ENCODE results near the gene SERP2. TPM values are rescaled to one million over a fixed set of nuclear protein-coding genes. Genes with fewer than 3 reads are reported as not detected.

Gene SERP2
- total and polyA plus RNA-seq, 9 of the 15 experiments (the other 6 are each of a cell fraction or from before 2014, with no cell fraction given) = 0.13 TPM; not detected in 8

DNA sequence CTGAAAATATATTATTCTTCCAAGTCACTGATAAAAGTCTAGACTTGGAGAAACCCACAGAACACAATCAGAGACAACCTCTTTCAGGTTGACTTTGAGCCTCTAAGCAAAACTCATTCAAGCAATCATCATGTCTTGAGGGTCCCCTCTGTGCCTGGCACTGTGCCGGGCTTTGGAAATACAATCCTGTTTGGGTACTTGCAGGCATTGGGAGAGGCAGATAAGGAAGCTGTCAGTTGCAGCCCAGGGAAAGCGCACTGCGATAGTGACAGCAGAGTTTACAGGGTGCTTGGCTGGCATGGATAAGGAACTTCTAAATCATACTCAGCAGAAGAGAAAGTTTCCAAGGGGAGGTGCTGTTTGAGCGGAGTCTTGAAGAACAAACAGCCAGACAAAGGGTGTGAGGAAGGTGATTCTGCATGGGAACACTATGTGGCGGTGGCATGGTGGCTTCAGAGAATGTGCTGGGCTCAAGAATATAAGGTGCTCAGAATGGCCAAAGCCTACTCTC lies 9.1 kb downstream of the SERP2 start (continued):
- TF ChIP-seq, protein P1, sequence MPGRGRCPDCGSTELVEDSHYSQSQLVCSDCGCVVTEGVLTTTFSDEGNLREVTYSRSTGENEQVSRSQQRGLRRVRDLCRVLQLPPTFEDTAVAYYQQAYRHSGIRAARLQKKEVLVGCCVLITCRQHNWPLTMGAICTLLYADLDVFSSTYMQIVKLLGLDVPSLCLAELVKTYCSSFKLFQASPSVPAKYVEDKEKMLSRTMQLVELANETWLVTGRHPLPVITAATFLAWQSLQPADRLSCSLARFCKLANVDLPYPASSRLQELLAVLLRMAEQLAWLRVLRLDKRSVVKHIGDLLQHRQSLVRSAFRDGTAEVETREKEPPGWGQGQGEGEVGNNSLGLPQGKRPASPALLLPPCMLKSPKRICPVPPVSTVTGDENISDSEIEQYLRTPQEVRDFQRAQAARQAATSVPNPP (IDR thresholded peaks at IDR 0.05; ENCODE audit: borderline replicate concordance, insufficient read depth, insufficient read length) = no peak
- TF ChIP-seq CBX2 (IDR thresholded peaks at IDR 0.05; ENCODE audit: insufficient read depth, low read length, poor library complexity, severe bottlenecking) = no peak
- TF ChIP-seq, protein P2, sequence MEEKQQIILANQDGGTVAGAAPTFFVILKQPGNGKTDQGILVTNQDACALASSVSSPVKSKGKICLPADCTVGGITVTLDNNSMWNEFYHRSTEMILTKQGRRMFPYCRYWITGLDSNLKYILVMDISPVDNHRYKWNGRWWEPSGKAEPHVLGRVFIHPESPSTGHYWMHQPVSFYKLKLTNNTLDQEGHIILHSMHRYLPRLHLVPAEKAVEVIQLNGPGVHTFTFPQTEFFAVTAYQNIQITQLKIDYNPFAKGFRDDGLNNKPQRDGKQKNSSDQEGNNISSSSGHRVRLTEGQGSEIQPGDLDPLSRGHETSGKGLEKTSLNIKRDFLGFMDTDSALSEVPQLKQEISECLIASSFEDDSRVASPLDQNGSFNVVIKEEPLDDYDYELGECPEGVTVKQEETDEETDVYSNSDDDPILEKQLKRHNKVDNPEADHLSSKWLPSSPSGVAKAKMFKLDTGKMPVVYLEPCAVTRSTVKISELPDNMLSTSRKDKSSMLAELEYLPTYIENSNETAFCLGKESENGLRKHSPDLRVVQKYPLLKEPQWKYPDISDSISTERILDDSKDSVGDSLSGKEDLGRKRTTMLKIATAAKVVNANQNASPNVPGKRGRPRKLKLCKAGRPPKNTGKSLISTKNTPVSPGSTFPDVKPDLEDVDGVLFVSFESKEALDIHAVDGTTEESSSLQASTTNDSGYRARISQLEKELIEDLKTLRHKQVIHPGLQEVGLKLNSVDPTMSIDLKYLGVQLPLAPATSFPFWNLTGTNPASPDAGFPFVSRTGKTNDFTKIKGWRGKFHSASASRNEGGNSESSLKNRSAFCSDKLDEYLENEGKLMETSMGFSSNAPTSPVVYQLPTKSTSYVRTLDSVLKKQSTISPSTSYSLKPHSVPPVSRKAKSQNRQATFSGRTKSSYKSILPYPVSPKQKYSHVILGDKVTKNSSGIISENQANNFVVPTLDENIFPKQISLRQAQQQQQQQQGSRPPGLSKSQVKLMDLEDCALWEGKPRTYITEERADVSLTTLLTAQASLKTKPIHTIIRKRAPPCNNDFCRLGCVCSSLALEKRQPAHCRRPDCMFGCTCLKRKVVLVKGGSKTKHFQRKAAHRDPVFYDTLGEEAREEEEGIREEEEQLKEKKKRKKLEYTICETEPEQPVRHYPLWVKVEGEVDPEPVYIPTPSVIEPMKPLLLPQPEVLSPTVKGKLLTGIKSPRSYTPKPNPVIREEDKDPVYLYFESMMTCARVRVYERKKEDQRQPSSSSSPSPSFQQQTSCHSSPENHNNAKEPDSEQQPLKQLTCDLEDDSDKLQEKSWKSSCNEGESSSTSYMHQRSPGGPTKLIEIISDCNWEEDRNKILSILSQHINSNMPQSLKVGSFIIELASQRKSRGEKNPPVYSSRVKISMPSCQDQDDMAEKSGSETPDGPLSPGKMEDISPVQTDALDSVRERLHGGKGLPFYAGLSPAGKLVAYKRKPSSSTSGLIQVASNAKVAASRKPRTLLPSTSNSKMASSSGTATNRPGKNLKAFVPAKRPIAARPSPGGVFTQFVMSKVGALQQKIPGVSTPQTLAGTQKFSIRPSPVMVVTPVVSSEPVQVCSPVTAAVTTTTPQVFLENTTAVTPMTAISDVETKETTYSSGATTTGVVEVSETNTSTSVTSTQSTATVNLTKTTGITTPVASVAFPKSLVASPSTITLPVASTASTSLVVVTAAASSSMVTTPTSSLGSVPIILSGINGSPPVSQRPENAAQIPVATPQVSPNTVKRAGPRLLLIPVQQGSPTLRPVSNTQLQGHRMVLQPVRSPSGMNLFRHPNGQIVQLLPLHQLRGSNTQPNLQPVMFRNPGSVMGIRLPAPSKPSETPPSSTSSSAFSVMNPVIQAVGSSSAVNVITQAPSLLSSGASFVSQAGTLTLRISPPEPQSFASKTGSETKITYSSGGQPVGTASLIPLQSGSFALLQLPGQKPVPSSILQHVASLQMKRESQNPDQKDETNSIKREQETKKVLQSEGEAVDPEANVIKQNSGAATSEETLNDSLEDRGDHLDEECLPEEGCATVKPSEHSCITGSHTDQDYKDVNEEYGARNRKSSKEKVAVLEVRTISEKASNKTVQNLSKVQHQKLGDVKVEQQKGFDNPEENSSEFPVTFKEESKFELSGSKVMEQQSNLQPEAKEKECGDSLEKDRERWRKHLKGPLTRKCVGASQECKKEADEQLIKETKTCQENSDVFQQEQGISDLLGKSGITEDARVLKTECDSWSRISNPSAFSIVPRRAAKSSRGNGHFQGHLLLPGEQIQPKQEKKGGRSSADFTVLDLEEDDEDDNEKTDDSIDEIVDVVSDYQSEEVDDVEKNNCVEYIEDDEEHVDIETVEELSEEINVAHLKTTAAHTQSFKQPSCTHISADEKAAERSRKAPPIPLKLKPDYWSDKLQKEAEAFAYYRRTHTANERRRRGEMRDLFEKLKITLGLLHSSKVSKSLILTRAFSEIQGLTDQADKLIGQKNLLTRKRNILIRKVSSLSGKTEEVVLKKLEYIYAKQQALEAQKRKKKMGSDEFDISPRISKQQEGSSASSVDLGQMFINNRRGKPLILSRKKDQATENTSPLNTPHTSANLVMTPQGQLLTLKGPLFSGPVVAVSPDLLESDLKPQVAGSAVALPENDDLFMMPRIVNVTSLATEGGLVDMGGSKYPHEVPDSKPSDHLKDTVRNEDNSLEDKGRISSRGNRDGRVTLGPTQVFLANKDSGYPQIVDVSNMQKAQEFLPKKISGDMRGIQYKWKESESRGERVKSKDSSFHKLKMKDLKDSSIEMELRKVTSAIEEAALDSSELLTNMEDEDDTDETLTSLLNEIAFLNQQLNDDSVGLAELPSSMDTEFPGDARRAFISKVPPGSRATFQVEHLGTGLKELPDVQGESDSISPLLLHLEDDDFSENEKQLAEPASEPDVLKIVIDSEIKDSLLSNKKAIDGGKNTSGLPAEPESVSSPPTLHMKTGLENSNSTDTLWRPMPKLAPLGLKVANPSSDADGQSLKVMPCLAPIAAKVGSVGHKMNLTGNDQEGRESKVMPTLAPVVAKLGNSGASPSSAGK (IDR thresholded peaks at IDR 0.05) = no peak
- no peak for TF ChIP-seq MAZ (CRISPR knock-in tag; conservative IDR thresholded peaks at IDR 0.05 in 1 of 2, IDR thresholded peaks at IDR 0.05 in 1 of 2)
- TF ChIP-seq ZNF586 (CRISPR knock-in tag; conservative IDR thresholded peaks at IDR 0.05) = no peak
- TF ChIP-seq, protein P3, sequence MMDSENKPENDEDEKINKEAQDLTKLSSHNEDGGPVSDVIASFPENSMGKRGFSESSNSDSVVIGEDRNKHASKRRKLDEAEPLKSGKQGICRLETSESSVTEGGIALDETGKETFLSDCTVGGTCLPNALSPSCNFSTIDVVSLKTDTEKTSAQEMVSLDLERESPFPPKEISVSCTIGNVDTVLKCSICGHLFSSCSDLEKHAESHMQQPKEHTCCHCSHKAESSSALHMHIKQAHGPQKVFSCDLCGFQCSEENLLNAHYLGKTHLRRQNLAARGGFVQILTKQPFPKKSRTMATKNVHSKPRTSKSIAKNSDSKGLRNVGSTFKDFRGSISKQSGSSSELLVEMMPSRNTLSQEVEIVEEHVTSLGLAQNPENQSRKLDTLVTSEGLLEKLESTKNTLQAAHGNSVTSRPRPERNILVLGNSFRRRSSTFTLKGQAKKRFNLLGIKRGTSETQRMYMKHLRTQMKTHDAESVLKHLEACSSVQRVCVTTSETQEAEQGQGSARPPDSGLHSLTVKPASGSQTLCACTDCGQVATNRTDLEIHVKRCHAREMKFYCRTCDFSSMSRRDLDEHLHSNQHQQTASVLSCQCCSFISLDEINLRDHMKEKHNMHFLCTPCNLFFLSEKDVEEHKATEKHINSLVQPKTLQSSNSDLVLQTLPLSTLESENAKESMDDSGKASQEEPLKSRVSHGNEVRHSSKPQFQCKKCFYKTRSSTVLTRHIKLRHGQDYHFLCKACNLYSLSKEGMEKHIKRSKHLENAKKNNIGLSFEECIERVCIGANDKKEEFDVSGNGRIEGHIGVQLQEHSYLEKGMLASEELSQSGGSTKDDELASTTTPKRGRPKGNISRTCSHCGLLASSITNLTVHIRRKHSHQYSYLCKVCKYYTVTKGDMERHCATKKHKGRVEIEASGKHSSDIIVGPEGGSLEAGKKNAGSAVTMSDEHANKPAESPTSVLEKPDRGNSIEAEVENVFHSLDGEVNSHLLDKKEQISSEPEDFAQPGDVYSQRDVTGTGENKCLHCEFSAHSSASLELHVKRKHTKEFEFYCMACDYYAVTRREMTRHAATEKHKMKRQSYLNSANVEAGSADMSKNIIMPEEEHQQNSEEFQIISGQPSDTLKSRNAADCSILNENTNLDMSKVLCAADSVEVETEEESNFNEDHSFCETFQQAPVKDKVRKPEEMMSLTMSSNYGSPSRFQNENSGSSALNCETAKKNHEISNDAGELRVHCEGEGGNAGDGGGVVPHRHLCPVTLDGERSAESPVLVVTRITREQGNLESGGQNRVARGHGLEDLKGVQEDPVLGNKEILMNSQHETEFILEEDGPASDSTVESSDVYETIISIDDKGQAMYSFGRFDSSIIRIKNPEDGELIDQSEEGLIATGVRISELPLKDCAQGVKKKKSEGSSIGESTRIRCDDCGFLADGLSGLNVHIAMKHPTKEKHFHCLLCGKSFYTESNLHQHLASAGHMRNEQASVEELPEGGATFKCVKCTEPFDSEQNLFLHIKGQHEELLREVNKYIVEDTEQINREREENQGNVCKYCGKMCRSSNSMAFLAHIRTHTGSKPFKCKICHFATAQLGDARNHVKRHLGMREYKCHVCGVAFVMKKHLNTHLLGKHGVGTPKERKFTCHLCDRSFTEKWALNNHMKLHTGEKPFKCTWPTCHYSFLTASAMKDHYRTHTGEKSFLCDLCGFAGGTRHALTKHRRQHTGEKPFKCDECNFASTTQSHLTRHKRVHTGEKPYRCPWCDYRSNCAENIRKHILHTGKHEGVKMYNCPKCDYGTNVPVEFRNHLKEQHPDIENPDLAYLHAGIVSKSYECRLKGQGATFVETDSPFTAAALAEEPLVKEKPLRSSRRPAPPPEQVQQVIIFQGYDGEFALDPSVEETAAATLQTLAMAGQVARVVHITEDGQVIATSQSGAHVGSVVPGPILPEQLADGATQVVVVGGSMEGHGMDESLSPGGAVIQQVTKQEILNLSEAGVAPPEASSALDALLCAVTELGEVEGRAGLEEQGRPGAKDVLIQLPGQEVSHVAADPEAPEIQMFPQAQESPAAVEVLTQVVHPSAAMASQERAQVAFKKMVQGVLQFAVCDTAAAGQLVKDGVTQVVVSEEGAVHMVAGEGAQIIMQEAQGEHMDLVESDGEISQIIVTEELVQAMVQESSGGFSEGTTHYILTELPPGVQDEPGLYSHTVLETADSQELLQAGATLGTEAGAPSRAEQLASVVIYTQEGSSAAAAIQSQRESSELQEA (IDR thresholded peaks at IDR 0.05; ENCODE audit: low read depth) = no peak

Measured in K562 (cell line).